HL-60 (cell line): ENCODE data around the gene EDRF1.

Source experiments
- DNase-seq, 2 experiments: peaks; one replicate each; pipeline ENCODE4 v3.0.0-alpha.2; 2010 to 2020; ENCODE audit warnings: low read depth in 1 of 2, low spot score in 1 of 2
- H3K27ac ChIP-seq: fragments of 250-450 bp; sonication (Bioruptor Pico); replicated peaks from 2 replicates; pipeline ENCODE4 v1.5.1; 2020; ENCODE audit warnings: mild to moderate bottlenecking, moderate library complexity
- H3K27me3 ChIP-seq: fragments of 250-450 bp; sonication (Bioruptor Pico); 2 replicates; pipeline ENCODE4 v1.5.1; 2021; ENCODE audit warnings: mild to moderate bottlenecking, moderate library complexity; ENCODE audit not compliant: insufficient read depth, poor library complexity, severe bottlenecking
- H3K4me3 ChIP-seq: replicated peaks from 2 replicates; pipeline ENCODE4 v1.5.1; 2011; ENCODE audit warnings: mild to moderate bottlenecking, control low read depth, low read length; ENCODE audit not compliant: insufficient read depth
- CTCF ChIP-seq: IDR thresholded peaks from one replicate; pipeline ENCODE4 v1.5.1; 2011; ENCODE audit warnings: low read length, control low read depth, inconsistent platforms; ENCODE audit not compliant: insufficient read depth
- GABPA ChIP-seq: IDR thresholded peaks from 2 replicates; pipeline ENCODE4 v1.6.1; 2012; ENCODE audit warnings: low read depth
- POLR2AphosphoS5 ChIP-seq: IDR thresholded peaks from 2 replicates; pipeline ENCODE4 v1.6.1; 2012; ENCODE audit warnings: low read depth
- REST ChIP-seq: IDR thresholded peaks from 2 replicates; pipeline ENCODE4 v1.6.1; 2012; ENCODE audit warnings: low read depth; ENCODE audit not compliant: insufficient replicate concordance
- SPI1 ChIP-seq: IDR thresholded peaks from 2 replicates; pipeline ENCODE4 v1.6.1; 2012; ENCODE audit warnings: low read depth, mild to moderate bottlenecking, borderline replicate concordance

The EDRF1 gene

GRCh38 chr10:125765835-125766234, 46.3 kb downstream of the EDRF1 start:
- DNase-seq = no peak
- TF ChIP-seq SPI1 = no peak
- TF ChIP-seq GABPA = no peak
- no peak for TF ChIP-seq REST
- TF ChIP-seq POLR2AphosphoS5 = no peak
- H3K27ac ChIP-seq = no peak overlapping the region
- no peak overlapping the region for H3K4me3 ChIP-seq
- H3K27me3 ChIP-seq = no peaks in the 10 kb centered on the region

- TF ChIP-seq SPI1 = no peak
- TF ChIP-seq POLR2AphosphoS5 = no peak
- TF ChIP-seq CTCF = no peak
- Histone ChIP-seq H3K27me3 (no peaks in the 10 kb centered on the region), H3K4me3 (no peak overlapping the region), H3K27ac (no peak overlapping the region)
- no peak for DNase-seq
Measured at GRCh38 chr10:125766511-125766910, 47.0 kb downstream of the EDRF1 start.

- Histone ChIP-seq H3K27me3 (no peaks in the 10 kb centered on the region), H3K4me3 (no peak overlapping the region), H3K27ac (no peak overlapping the region)
- TF ChIP-seq CTCF (no peak), POLR2AphosphoS5 (no peak), REST (no peak), SPI1 (no peak), GABPA (no peak)
- peak in 1 of 2 experiments; percentile 4 for DNase-seq
Measured at GRCh38 chr10:125768219-125768855, 48.8 kb downstream of the EDRF1 start.

- Histone ChIP-seq H3K27me3 (no peaks in the 10 kb centered on the region), H3K4me3 (no peak overlapping the region), H3K27ac (no peak overlapping the region)
- no peak for DNase-seq
- TF ChIP-seq GABPA (no peak), POLR2AphosphoS5 (no peak), CTCF (no peak), REST (no peak), SPI1 (no peak)
Measured at GRCh38 chr10:125769175-125769574, 49.7 kb downstream of the EDRF1 start.
